Activated CD4-positive, alpha-beta T cell treated with anti-CD3 and anti-CD28 coated beads, Interleukin-2, amount 50 U/mL, for 24 hours (primary cell): ENCODE data around the gene MOBP.

Experiments
- DNase-seq, 2 donors: peaks; one replicate each; pipeline ENCODE4 v3.0.0-alpha.2; 2020; ENCODE audit warnings: low read depth in 1 of 2, low spot score in 1 of 2

The MOBP gene

DNA sequence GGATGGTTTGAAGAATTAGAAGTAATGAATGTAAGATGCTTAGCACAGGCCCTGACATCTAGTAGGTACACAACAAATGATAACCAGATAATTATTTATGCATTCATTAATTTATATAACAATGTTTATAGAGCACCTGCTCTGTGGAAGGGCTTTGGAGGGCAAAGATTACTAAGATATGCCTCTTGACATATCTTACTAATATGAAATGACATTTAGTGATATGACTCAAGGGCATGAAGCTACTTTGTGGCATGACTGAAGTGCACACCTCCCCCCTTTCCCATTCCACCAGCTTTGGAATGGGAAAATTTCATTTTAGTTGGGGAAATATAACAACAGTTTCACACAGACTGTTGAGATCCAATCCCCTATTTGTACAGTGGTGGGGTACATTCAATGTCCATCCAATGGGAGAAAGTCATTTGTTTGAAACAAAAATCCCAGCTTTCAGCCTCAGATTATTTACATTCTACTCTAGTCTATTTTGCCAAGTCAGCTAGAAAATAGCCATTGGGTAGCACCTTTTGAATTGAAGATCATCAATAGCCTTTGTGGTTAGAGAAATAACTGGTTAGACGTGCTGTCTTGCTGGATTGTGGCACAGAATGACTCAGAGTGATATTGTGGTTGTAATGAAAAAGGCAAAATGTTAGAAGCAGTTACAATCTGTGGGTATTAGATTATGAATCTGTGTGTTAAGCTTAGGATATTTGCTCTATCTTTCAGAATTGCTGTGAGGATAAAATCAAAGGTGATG is 72.9 kb downstream of the MOBP start:
- no peak for DNase-seq

- DNase-seq: no peak
These were observed 74.0 kb downstream of the MOBP start for GRCh38 chr3:39541442-39541841.

GRCh38 chr3:39541917-39542329 is 74.4 kb downstream of the MOBP start:
- DNase-seq: no peak

DNA sequence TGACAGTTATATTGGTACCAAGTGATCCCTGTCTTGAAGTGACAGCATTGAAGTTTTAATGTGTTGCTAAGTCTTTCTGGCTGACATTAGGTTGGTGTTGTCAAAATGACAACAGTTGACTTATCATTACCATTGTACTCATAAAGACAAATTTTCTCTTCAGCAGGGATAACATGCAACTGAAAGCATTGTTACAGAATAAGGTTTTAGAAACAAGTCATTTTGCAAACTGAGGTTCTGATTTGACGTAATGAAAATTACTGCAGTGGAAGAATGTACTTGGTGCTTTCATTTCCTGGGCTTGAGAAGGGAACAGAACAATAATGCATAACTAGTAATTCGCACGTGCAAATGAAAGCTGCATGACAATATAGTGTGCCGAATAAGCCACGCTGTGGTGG is 75.1 kb downstream of the MOBP start:
- no peak for DNase-seq

DNA sequence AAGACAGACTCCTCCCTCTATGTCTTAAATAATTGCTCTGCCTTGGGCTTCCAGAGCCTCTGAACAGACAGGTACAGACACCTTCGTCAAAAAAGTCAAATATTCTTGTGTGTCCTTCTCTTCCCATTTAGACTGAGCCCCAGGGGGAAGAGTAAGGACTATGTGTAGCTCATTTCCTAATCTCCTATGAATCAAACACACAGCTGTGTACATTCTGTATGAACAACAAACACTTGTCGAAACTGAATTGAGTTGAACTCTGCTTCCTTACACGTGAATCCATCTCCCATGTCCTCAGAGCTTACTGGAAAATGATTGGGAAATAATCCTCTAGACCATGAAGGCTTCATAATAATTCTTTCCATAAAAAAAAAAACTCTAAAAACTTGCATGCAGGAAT is 80.8 kb downstream of the MOBP start:
- DNase-seq: no peak

- DNase-seq: no peak
These were observed 83.0 kb downstream of the MOBP start for GRCh38 chr3:39550354-39551051.
